Activated effector memory CD4-positive, alpha-beta T cell treated with Interleukin-2 at 50 U/mL for 16 hours (primary cell): ENCODE data around the gene TBC1D1.

Experiments used
- DNase-seq: peaks from one replicate; pipeline ENCODE4 v3.0.0-alpha.2; 2020

Gene TBC1D1

GRCh38 chr4:37995299-37995821, 104.5 kb downstream of the TBC1D1 start:
- no peak for DNase-seq

GRCh38 chr4:37995981-37996775, 105.3 kb downstream of the TBC1D1 start:
- no peak for DNase-seq

DNA sequence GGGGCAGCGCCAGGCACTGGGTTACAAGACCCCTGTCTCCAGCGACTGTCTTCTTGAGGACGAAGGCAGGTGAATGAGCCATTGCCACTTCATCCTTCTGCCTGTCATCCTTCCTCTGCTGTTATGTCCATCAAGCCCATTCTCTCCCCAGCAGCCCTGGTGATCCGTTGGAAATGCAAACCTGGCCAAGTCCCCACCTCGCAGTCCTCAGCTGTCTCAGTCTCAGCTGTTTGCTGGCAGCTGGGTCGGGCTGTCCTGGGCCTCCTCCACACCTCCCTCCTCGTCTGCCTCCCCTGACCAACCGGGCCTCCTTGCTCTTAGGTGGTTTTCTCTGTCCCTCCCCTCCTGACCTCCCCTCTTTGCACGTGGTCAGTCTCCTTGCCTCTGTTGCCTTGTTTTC, 107.3 kb downstream of the TBC1D1 start:
- DNase-seq, result no peak

DNA sequence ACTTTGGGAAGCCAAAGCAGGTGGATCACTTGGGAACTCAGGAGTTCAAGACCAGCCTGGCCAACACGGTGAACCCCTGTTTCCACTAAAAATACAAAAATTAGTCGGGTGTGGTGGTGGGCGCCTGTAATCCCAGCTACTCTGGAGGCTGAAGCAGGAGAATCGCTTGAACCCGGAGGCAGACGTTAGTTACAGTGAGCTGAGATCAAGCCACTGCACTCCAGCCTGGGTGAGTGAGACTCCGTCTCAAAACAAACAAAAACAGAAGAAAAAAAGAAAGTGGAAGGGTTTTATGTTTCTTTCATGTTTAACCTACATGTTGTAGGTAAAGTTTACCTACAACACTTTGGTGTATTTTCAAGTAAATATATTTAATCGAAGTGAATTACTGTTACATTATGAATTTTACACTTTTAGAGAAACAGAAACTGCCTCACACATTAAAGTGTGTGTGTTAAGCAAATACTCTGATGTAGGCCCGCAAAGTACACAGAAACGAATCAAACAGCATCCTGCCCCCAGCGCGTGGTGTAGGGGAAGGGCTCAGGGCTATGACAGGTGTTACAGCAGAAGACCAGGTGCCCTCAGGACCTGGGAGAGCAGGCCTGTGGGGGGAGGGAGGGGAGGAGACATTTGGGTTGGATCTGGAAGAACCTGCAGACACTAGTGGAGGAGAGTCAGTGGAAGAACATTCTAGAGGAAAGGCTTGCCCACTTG, 108.3 kb downstream of the TBC1D1 start:
- DNase-seq, result no peak

GRCh38 chr4:37999965-38000364, 109.1 kb downstream of the TBC1D1 start:
- no peak for DNase-seq

DNA sequence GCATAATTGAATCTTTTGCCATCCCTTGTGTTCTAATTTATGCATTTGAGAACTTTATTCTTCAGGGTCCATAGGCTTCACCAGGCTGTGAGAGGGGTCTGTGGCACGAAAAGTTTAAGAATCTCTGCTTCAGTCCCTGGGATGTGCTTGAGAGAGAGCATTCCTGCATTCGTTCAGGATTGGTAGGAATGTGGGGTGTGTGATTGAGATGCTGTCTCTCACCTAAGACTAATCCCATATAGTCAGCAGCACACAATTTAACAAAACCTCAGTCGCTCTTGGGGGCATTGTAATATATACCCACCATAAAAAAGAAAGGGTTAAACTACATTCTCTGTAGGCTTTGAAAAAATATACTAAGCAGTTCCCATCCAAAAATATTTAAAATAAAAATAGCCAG, 111.0 kb downstream of the TBC1D1 start:
- no peak for DNase-seq

DNA sequence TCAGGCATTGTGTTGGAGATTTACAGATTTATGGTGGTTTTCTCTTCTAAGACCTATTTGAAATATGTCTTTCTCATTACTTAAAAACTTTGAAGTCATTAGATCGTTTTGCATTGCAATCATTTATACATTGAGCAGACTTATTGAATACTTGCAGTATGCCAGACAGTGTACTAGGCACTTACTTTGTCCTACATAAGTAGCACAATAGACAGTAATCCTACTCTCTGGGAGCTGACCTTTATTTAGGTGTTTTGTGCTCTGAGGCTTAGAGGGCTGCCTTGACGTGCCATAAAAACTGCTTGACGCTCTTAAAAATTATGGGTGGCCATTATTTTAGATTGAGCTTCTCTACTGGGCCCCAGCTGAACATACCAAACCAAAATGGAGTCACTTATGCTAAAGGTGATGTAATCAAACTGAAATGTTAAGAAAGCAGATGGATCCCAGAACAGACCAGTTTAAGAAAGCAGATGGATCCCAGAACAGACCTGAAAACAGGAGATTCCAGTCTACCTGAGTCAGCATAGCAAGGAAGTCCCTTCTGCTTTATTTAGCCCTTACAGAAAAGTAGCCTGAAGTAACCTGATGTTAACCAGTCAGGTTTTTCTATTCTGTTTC, 111.7 kb downstream of the TBC1D1 start:
- DNase-seq, result no peak

DNA sequence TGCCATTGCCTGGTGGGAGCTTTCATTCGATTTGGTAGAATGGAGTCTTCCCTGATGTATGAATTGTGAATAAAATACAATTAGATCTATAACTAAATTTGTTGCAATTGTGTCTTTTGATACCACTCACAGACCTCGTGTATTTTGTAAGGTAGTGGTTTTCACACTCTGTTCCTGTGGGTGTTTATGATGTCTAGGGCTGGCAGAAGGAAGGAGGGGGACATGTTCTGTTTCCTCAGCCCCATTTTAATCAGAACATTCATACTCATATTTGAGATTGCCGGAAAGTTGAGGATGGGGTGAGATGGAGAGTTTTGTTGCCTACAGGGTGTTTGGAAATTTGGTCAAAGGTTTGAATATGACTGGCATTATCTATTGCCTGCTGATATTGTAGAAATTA, 112.2 kb downstream of the TBC1D1 start:
- no peak for DNase-seq

- DNase-seq, result no peak
Measured at GRCh38 chr4:38003628-38004027, 112.7 kb downstream of the TBC1D1 start.

DNA sequence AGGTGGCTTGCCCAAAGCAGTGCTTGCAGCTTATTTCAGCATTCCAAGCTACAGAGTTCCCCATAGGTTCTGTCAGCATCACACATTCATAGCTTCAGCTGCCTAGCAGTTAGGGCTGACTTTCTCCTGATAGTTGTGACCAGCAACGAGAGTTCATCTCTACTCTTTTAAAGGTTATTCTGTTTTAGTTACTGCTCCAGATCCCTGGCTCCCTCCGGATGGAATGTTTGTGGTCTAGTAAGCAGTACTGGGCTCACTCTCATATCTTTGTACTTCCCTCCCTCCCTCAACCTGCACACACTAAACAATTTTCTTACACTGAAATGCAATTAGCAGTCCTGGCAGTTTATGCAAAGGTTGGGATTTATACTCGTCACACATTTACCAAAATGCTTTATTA, 113.2 kb downstream of the TBC1D1 start:
- DNase-seq, result no peak

GRCh38 chr4:38004887-38005286, 114.0 kb downstream of the TBC1D1 start:
- no peak for DNase-seq

DNA sequence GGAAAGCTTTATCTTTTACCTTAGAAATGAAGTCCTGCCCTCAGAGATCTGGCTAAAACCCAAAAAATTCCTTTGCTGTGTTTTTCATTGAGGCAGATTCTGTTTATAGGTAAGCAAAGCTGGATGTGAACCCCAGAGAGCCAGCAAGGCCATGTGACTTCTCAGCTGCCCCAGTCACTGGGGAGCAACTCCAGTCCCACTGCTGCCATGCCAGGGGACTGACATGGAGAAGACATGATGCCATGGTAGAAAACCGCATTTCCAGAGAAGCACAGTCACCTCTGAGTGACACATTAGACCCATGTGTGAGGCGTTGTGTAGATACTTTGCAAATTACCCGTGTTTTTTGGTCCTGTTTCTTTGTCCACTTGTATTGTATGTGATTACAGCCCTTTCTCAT, 114.8 kb downstream of the TBC1D1 start:
- no peak for DNase-seq

- DNase-seq, result no peak
Measured at GRCh38 chr4:38007645-38008044, 116.8 kb downstream of the TBC1D1 start.

DNA sequence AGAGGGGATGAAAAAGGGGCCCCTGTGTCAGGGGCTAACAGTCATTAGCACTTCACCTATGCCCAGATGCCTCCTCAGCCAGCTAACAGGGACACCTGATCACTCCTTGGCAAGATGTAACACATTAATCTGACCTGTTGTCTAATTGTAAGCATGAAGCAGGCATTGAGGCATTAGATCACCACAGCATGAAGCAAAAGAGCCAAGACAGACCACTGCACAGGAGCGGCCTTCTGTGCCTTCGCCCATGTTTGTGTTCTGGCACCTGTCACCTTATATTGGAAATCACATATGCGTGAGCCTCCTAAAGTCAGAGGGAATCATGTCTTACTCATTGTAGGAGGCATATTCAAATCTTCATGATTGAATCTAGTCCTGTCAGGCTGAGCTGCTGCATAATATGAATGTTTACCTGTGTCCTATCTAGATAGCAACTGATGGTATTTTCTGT, 117.7 kb downstream of the TBC1D1 start:
- no peak for DNase-seq

DNA sequence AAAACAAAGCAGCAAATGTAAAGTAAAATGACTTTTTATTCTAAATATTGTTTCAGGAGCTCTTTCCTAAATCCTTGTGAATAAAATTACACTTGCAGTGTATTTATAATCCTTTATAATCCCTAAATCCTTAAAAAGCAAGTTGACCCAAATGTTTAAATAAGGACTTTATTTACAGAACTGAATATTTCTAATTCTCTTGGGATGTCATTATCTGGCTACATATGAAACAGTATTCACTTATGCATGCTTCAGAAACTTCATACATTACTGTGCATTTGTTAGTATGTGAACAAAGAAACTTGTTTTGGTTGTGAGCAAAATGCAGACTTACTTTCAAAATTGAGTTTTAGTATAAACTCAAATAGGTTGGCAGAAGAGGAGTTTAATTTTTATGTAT, 118.5 kb downstream of the TBC1D1 start:
- no peak for DNase-seq

GRCh38 chr4:38009949-38010348, 119.1 kb downstream of the TBC1D1 start:
- DNase-seq, result no peak

GRCh38 chr4:38011511-38012162, 120.8 kb downstream of the TBC1D1 start:
- no peak for DNase-seq

- no peak for DNase-seq
Measured at GRCh38 chr4:38013461-38014366, 122.8 kb downstream of the TBC1D1 start.

- no peak for DNase-seq
Measured at GRCh38 chr4:38014421-38014852, 123.6 kb downstream of the TBC1D1 start.

GRCh38 chr4:38015886-38016515, 125.1 kb downstream of the TBC1D1 start:
- no peak for DNase-seq

GRCh38 chr4:38016698-38017097, 125.8 kb downstream of the TBC1D1 start:
- DNase-seq, result no peak

DNA sequence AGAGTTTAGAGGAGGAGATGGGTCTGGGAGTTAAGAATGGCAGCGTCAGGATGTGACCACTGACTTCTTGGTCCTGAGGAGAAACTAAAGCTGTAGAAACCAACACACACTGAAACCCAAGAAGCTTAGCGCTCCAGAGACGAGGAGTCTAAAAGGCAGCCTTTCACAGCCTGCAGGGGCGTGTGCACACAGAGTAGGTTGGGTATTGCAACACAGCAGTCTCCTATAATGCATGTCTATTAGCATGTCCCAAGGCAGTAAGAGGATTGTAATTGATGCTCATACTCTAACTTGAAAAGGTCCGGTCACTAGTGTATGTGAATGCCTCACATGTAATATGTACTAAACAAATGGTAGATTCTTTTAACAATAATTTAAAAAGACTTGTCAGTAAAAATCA, 126.7 kb downstream of the TBC1D1 start:
- DNase-seq, result no peak
